ENCODE results near the gene HDGFL2. TPM values are rescaled to one million over a fixed set of nuclear protein-coding genes. Genes with fewer than 3 reads are reported as not detected.

Gene HDGFL2
- total and polyA plus RNA-seq, 12 donors: 22.0 to 74.7 (median 35.7) TPM

DNA sequence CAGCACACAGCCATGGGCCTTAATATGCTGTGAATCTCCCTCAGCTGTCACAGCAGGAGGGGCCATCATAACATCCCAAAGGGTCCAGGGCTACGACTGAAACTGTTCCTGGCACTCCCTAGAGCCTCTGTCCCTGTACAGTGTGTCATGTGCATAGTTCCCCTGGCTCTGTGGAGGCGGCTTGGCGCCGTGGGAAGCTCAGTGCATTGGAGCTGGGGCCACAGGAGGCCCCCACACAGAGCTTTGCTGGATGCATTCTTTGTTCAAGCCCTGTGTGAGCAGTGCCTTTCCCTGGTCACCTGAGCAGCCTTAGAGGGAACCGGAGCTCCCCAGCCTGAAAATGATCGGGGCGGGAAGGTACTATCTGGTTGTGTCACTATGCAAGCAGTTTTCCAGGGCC is 35.9 kb upstream of the HDGFL2 start:
- H3K4me1 ChIP-seq (replicated peaks in 1 of 2): no peaks in the 10 kb centered on the region
- H3K9me3 ChIP-seq (replicated peaks in 1 of 3): no peaks in the 10 kb centered on the region
- TF ChIP-seq POLR2A (IDR thresholded peaks at IDR 0.05) (no peak), CTCF (IDR thresholded peaks at IDR 0.05) (no peak)
- H3K27ac ChIP-seq: no peak overlapping the region
- H3K27me3 ChIP-seq: no peaks in the 10 kb centered on the region
- intact Hi-C loops (cut with DNase I): no loop called here
- no peaks in the 10 kb centered on the region for H3K36me3 ChIP-seq (replicated peaks in 1 of 2)
- H3K4me3 ChIP-seq: no peak overlapping the region
- 86 to 98% (median 91%) methylated on average over 1 to 7 of the region's 7 CpGs for WGBS, 4 donors
- no peak for DNase-seq

DNA sequence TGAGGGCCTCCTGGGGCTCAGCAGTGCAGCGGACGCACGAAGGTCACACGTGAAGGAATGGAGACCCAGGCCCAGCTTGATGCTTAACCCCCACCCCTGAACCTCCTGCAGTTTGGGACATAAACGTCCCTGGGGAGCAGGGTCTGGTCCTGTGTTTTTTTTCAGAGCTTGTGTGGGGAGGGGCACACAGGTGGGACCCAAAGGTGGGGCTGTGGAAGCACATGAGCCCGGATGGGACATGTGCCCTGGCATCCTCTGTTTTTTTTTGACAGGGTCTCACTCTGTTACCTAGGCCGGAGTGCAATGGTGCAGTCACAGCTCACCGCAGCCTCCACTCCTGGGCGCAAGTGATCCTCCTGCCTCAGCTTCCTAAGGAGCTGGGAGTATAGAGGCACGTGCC is 35.0 kb upstream of the HDGFL2 start:
- intact Hi-C loops (cut with DNase I): no loop called here
- no peak for DNase-seq
- Histone ChIP-seq H3K9me3 (replicated peaks in 1 of 3) (no peaks in the 10 kb centered on the region), H3K4me3 (no peak overlapping the region), H3K27ac (no peak overlapping the region), H3K27me3 (no peaks in the 10 kb centered on the region), H3K36me3 (replicated peaks in 1 of 2) (no peaks in the 10 kb centered on the region), H3K4me1 (replicated peaks in 1 of 2) (no peaks in the 10 kb centered on the region)
- 95 to 100% (median 96%) methylated on average over 4 to 10 of the region's 10 CpGs for WGBS, 4 donors
- TF ChIP-seq CTCF (IDR thresholded peaks at IDR 0.05) (no peak), POLR2A (IDR thresholded peaks at IDR 0.05) (no peak)

GRCh38 chr19:4439243-4439642 is 32.9 kb upstream of the HDGFL2 start:
- H3K4me1 ChIP-seq (replicated peaks in 1 of 2): no peaks in the 10 kb centered on the region
- TF ChIP-seq POLR2A (IDR thresholded peaks at IDR 0.05): no peak
- TF ChIP-seq CTCF (IDR thresholded peaks at IDR 0.05): no peak
- no peak overlapping the region for H3K4me3 ChIP-seq
- H3K27ac ChIP-seq: no peak overlapping the region
- no peaks in the 10 kb centered on the region for H3K27me3 ChIP-seq
- peaks cover 0 to 5% of the 10 kb centered on the region in 2 donors for H3K36me3 ChIP-seq (replicated peaks in 1 of 2)
- intact Hi-C loops (cut with DNase I): no loop called here
- DNase-seq: no peak
- H3K9me3 ChIP-seq (replicated peaks in 1 of 3): no peaks in the 10 kb centered on the region
- WGBS, 4 donors: 90 to 94% (median 93%) methylated on average over 12 of the region's 12 CpGs

DNA sequence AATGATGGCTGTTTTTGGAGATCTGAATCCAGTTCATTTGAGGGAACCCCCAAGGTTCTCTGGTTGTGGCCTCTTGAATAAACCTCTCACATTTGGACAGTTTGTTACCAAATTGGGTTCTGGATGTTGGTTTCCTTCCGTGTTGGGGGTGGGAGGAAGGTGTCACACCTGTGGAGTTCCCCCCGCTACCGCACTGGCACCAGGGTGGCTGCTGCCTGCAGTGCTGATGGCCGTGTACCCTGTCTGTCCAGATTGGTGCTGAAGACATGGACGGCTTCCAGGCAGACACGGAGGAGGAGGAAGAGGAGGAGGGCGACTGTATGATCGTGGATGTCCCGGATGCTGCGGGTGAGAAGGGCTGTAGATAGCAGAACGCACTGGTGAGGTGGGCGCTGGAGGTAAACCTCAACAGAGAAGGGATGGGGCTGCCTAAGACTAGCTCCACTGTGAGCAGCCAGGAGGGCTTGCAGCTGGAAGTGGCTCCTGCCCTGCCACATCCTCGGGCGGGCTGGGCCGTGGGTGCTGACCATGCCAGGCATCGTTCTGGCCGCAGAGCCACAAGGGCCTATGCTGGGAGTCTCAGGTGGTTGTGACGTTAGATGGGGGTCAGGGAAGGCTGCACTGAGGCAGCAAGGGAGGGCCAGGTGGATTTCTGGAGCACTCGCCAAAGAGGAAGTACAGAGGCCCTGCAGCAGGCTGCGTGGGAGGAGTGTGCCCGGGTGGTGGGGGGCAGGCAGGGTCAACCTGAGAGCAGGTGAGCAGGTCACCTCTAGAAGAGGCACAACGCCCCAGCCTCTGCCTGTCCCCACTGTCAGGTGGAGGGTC is 29.9 kb upstream of the HDGFL2 start:
- H3K27me3 ChIP-seq: no peaks in the 10 kb centered on the region
- intact Hi-C loops (cut with DNase I): no loop called here
- H3K36me3 ChIP-seq (replicated peaks in 1 of 2): peaks cover 0 to 35% of the 10 kb centered on the region in 2 donors
- no peak for TF ChIP-seq POLR2A (IDR thresholded peaks at IDR 0.05)
- TF ChIP-seq CTCF (IDR thresholded peaks at IDR 0.05): no peak
- DNase-seq: no peak
- no peak overlapping the region for H3K27ac ChIP-seq
- no peaks in the 10 kb centered on the region for H3K9me3 ChIP-seq (replicated peaks in 1 of 3)
- H3K4me3 ChIP-seq: no peak overlapping the region
- peaks cover 15 to 27% of the 10 kb centered on the region in 2 donors for H3K4me1 ChIP-seq (replicated peaks in 1 of 2)
- WGBS, 4 donors: 81 to 89% (median 88%) methylated on average over 15 to 22 of the region's 22 CpGs

Data from adrenal gland (tissue), 12 donors.